Osteoblast (primary cell): ENCODE measurements around the gene CTR9. TPM values are rescaled to one million over a fixed set of nuclear protein-coding genes. Genes with fewer than 3 reads are reported as not detected.

Experiments used
- DNase-seq: peaks from one replicate; pipeline ENCODE4 v3.0.0; 2011; ENCODE audit warnings: low spot score, mixed read lengths; ENCODE audit not compliant: insufficient read length; ENCODE audit errors: missing footprints
- H2AFZ ChIP-seq: 2 replicates; pipeline ENCODE4 v1.6.0; 2011; ENCODE audit warnings: mild to moderate bottlenecking, low read length
- H3K27ac ChIP-seq: 2 replicates; pipeline ENCODE4 v1.5.1; 2011; ENCODE audit warnings: mild to moderate bottlenecking, low read depth, low read length, moderate library complexity
- H3K27me3 ChIP-seq: 2 replicates; pipeline ENCODE4 v1.6.0; 2012; ENCODE audit warnings: mild to moderate bottlenecking, control low read depth, inconsistent platforms, low read length, moderate library complexity; ENCODE audit not compliant: insufficient read depth
- H3K36me3 ChIP-seq: 2 replicates; pipeline ENCODE4 v1.5.1; 2011; ENCODE audit warnings: mild to moderate bottlenecking, low read length, control low read depth, moderate library complexity; ENCODE audit not compliant: insufficient read depth
- H3K4me1 ChIP-seq: 2 replicates; pipeline ENCODE4 v1.5.1; 2011; ENCODE audit warnings: mild to moderate bottlenecking, low read length, control low read depth, moderate library complexity; ENCODE audit not compliant: insufficient read depth
- H3K4me2 ChIP-seq: 2 replicates; pipeline ENCODE4 v1.6.0; 2011; ENCODE audit warnings: mild to moderate bottlenecking, low read length; ENCODE audit not compliant: insufficient read depth
- H3K4me3 ChIP-seq: fragments of 200-600 bp; sonication (generic); 3 replicates; pipeline ENCODE4 v1.5.1; 2012; ENCODE audit warnings: mild to moderate bottlenecking, low read length, inconsistent platforms; ENCODE audit not compliant: insufficient read depth
- H3K79me2 ChIP-seq: 2 replicates; pipeline ENCODE4 v1.6.0; 2012; ENCODE audit warnings: mild to moderate bottlenecking, low read length, control low read depth, inconsistent platforms; ENCODE audit not compliant: insufficient read depth
- H3K9me3 ChIP-seq: 2 replicates; pipeline ENCODE4 v1.5.1; 2011; ENCODE audit warnings: low read depth, low read length, control low read depth
- H4K20me1 ChIP-seq: 2 replicates; pipeline ENCODE4 v1.6.0; 2012; ENCODE audit warnings: mild to moderate bottlenecking, low read length, control low read depth; ENCODE audit not compliant: insufficient read depth
- total RNA-seq: library from RNA; depleted of rRNA; stranded (reverse); fragments of >200 nt; gene quantifications from 2 replicates; pipeline ENCODE4 v1.2.3, GENCODE V29; 2012
- TF ChIP-seq, protein P1 (sequence below): IDR thresholded peaks from 2 replicates; pipeline ENCODE4 v1.5.1; 2011; ENCODE audit warnings: mild to moderate bottlenecking, low read depth, low read length, moderate library complexity; ENCODE audit errors: extremely low read depth

The CTR9 gene
- total RNA-seq, 1 donor: 25.0 TPM

DNA sequence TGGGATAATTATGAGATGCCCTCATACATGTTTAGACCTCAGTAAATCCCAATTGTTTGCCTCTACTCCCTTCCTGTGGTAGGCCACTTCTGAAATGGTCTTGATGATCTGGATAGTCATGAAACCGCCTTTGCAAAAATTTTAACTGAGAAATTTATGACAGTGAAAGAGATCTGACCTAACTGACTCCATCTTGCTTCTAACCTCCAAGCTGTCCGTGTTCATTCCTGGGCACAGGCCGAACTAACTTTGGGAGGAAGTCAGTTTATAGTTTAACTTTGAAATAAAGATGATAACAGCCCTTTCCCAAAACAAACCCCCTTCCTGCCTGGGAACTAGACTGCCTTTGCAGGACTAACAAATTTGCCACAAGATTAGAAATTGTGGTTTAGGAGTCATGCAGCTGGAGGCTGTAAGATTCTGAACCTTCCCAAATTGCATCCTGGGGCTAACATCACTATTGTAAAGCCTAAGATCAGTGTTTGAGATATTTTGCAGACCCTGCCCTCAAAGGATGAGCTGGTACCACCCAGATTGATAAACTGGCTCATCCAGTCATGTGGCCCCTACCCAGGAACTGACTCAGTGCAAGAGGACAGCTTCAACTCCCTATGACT, 19.9 kb upstream of the CTR9 start:
- no peaks in the 10 kb centered on the region for H3K79me2 ChIP-seq
- H2AFZ ChIP-seq: no peak overlapping the region
- no peak overlapping the region for H3K4me3 ChIP-seq
- no peak overlapping the region for H3K27ac ChIP-seq
- no peaks in the 10 kb centered on the region for H3K36me3 ChIP-seq
- no peak overlapping the region for H3K4me2 ChIP-seq
- DNase-seq: no peak
- H3K27me3 ChIP-seq: no peaks in the 10 kb centered on the region
- no peaks in the 10 kb centered on the region for H4K20me1 ChIP-seq
- TF ChIP-seq, protein P1, sequence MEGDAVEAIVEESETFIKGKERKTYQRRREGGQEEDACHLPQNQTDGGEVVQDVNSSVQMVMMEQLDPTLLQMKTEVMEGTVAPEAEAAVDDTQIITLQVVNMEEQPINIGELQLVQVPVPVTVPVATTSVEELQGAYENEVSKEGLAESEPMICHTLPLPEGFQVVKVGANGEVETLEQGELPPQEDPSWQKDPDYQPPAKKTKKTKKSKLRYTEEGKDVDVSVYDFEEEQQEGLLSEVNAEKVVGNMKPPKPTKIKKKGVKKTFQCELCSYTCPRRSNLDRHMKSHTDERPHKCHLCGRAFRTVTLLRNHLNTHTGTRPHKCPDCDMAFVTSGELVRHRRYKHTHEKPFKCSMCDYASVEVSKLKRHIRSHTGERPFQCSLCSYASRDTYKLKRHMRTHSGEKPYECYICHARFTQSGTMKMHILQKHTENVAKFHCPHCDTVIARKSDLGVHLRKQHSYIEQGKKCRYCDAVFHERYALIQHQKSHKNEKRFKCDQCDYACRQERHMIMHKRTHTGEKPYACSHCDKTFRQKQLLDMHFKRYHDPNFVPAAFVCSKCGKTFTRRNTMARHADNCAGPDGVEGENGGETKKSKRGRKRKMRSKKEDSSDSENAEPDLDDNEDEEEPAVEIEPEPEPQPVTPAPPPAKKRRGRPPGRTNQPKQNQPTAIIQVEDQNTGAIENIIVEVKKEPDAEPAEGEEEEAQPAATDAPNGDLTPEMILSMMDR: no peak
- no peaks in the 10 kb centered on the region for H3K9me3 ChIP-seq
- peaks cover 41% of the 10 kb centered on the region for H3K4me1 ChIP-seq

DNA sequence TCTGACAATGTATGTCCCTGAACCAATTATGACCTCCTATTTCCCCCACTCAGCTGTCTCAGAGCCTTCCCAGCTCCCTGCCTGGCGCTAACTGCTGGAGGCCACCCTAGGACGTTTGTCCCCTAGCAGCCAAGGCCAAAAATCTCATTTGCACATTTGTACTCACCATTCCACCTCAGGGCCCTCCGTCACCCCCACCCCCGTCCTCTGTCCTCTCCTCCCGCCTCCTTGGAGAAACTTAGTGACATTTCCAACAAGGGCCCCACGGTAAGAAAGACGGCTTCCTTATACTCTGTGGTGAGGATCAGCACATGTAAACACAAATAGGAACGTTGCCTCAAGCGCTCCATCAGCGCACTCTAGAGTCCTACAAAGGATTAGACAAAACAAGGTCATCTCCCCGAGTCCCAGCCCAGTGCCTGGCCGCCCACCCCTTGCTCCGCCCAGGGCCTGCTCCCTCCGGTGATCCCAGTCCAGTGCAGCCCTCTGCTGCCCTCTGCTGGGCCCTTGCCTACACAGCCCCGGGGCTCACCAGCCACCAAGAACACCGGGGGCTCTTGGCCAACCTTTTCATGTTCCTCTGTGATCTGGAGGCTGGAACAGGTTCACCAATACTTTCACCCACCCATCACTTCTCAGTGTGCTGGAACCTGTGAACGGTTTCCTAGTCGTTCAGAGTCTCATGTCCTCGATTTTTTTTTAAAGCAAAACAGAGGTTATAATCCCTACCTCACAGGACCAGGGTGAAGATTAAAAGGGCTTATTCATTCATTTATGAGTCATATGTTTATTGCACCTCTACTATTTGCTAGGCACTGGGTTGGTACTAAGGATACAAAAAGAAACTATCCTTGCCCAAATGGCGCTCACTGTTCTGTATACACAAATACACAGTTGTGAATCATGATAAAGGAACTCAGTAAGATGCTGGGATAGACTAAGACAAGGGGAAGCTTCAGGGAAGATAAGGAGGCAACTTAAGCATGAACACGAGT, 15.3 kb upstream of the CTR9 start:
- Histone ChIP-seq H3K79me2 (no peaks in the 10 kb centered on the region), H3K36me3 (no peaks in the 10 kb centered on the region), H3K4me3 (peak overlapping the region; percentile 73), H3K27me3 (no peaks in the 10 kb centered on the region), H4K20me1 (no peaks in the 10 kb centered on the region), H3K4me1 (peaks cover 11% of the 10 kb centered on the region), H3K9me3 (no peaks in the 10 kb centered on the region), H2AFZ (peak overlapping the region; percentile 75), H3K27ac (peak overlapping the region; percentile 64), H3K4me2 (peak overlapping the region; percentile 88)
- TF ChIP-seq, protein P1: peak; percentile 99
- peak; percentile 94 for DNase-seq

DNA sequence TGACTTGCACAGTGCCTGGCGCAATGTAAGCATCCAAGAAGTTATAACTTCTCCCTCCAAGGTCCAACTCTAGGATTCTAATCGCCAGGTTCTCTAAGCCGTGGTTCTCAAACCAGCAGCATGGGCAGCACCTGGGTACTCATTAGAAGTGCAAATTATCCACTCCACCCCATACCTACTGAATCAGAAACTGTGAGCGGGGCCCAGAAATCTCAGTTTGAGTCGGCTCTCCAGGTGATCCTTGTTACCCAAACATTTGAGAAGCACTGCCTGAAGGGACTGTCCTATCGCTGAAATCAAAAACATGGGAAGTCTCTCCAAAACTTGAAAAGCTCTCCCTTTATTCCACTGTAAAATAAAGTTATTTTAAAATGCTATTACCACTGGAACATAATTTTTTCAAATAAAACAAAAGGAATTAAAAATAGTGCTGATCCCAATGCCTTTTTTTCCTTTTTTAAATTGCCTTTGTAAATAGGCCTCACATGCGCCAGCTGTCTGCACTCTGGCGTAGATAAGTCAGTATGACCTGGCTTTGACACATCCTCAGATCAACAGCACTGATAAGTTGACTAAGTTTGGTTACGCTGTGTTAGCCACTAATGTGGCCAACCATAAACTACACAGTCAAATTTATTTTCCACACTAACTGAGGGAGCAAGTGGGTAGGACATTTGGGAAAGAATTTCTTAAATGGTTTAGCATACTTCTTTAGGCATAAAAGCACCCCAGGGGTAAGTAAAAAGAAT, 8.4 kb upstream of the CTR9 start:
- Histone ChIP-seq H3K79me2 (no peaks in the 10 kb centered on the region), H3K4me1 (peaks cover 12% of the 10 kb centered on the region), H3K9me3 (no peaks in the 10 kb centered on the region), H3K27ac (peak overlapping the region; percentile 26), H3K27me3 (no peaks in the 10 kb centered on the region), H4K20me1 (no peaks in the 10 kb centered on the region), H3K4me3 (no peak overlapping the region), H2AFZ (no peak overlapping the region), H3K4me2 (no peak overlapping the region), H3K36me3 (no peaks in the 10 kb centered on the region)
- DNase-seq: peak; percentile 88
- TF ChIP-seq, protein P1: no peak
